Measurements from ENCODE around the gene PATE1. TPM values are rescaled to one million over a fixed set of nuclear protein-coding genes. Genes with fewer than 3 reads are reported as not detected.

PATE1 gene
- polyA plus RNA-seq, 3 donors = not detected

DNA sequence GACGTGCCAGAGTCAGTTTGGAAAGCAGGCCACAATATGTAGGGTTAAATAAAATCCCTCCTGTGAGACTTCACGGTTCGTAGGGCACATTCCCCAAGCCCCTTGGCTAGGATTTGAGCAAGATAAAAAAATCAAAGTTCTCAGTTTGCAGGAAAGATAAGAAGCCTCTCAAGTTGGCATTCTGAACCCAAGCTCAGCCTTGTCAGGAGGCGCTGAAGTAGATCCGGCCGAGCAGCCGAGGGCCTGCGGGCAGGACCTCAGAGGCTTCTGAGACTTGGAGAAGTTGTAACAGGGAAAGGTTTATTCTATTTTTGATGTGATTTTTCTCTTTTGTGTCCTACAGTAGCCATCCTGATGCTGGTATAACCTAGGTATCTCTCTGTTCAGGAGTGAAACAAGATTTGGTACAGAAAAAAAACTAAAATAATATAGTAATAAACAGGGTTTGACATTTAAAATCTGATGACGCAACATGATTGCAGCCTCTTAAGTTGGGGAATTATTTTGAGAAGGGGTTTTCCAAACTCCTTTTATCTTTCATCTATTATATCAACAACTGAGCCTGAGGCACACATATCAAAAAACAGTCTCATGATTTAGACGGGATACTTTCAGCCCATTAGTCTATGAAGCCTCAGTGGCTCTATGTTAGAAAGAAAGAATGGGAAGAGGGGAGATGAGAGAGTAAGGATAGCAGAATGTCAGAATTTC lies 22.4 kb downstream of the PATE1 start:
- no peak overlapping the region for H2AFZ ChIP-seq (ENCODE audit: insufficient read depth, low read depth, low read length, poor library complexity, severe bottlenecking)
- no peak for DNase-seq
- H3K4me2 ChIP-seq (replicated peaks; ENCODE audit: extremely low read depth, low read length, poor library complexity, severe bottlenecking) = no peak overlapping the region
- H3K4me1 ChIP-seq (ENCODE audit: control insufficient read depth in 1 of 2, insufficient read depth in 2 of 2, low read length in 2 of 2) = no peaks in the 10 kb centered on the region
- no peak overlapping the region for H3K9ac ChIP-seq (ENCODE audit: insufficient read depth, low read length, poor library complexity, severe bottlenecking)
- no peaks in the 10 kb centered on the region for H3K27me3 ChIP-seq (ENCODE audit: control insufficient read depth in 2 of 2, insufficient read depth in 2 of 2, low read length in 2 of 2)
- no peaks in the 10 kb centered on the region for H3K9me3 ChIP-seq (replicated peaks in 1 of 2; ENCODE audit: control insufficient read depth in 1 of 2, insufficient read depth in 1 of 2, low read length in 2 of 2)
- no peak overlapping the region for H3K27ac ChIP-seq (ENCODE audit: low read depth in 1 of 2, low read length in 2 of 2)
- H3K4me3 Mint-ChIP-seq = no peak overlapping the region
- peaks cover 0 to 2% (median 0%) of the 10 kb centered on the region in 7 donors for H3K9me3 Mint-ChIP-seq
- TF ChIP-seq, protein P1, sequence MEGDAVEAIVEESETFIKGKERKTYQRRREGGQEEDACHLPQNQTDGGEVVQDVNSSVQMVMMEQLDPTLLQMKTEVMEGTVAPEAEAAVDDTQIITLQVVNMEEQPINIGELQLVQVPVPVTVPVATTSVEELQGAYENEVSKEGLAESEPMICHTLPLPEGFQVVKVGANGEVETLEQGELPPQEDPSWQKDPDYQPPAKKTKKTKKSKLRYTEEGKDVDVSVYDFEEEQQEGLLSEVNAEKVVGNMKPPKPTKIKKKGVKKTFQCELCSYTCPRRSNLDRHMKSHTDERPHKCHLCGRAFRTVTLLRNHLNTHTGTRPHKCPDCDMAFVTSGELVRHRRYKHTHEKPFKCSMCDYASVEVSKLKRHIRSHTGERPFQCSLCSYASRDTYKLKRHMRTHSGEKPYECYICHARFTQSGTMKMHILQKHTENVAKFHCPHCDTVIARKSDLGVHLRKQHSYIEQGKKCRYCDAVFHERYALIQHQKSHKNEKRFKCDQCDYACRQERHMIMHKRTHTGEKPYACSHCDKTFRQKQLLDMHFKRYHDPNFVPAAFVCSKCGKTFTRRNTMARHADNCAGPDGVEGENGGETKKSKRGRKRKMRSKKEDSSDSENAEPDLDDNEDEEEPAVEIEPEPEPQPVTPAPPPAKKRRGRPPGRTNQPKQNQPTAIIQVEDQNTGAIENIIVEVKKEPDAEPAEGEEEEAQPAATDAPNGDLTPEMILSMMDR (IDR thresholded peaks at IDR 0.05) = no peak
- no peaks in the 10 kb centered on the region for H4K20me1 ChIP-seq (ENCODE audit: insufficient read depth, low read length)
- no peak overlapping the region for H3K4me3 ChIP-seq (replicated peaks in 1 of 3; ENCODE audit: low read depth in 2 of 3, low read length in 3 of 3)
- H3K36me3 Mint-ChIP-seq = no peaks in the 10 kb centered on the region
- H3K36me3 ChIP-seq (replicated peaks in 1 of 2; ENCODE audit: control insufficient read depth in 1 of 2, insufficient read depth in 2 of 2, low read length in 2 of 2) = no peaks in the 10 kb centered on the region
- H3K4me1 Mint-ChIP-seq = no peaks in the 10 kb centered on the region
- H3K27ac Mint-ChIP-seq = no peak overlapping the region
- H3K27me3 Mint-ChIP-seq (ENCODE audit: low read depth in 3 of 3) = peaks cover 0 to 7% (median 2%) of the 10 kb centered on the region in 3 donors
- no peaks in the 10 kb centered on the region for H3K79me2 ChIP-seq (ENCODE audit: insufficient read depth, low read length)
- intact Hi-C loops (cut with micrococcal nuclease) = no loop called here
- whole genome bisulfite sequencing (ENCODE audit: insufficient coverage) = 63% methylated on average over 3 of the region's 10 CpGs

DNA sequence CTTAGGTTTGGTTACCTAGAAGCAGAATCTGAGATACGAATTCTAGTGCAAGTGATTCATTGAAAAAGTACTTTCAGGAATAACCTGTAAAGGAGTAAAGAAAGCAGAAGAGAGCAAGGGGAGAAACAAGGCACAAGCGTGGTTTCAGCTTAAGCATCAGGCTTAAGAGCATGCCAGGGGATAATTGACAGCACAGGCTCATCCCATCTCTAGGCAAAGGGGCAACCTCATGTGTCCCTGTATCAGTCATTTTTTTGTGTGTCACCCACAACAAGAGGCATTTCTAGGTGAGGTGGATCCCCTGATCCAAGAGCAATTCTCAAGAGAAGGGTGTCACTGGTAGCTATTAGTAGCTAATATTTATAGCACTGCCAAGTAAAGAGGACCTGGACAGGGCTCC lies 24.5 kb downstream of the PATE1 start:
- no peak overlapping the region for H3K9ac ChIP-seq (ENCODE audit: insufficient read depth, low read length, poor library complexity, severe bottlenecking)
- no peaks in the 10 kb centered on the region for H3K27me3 ChIP-seq (ENCODE audit: control insufficient read depth in 2 of 2, insufficient read depth in 2 of 2, low read length in 2 of 2)
- no peaks in the 10 kb centered on the region for H3K79me2 ChIP-seq (ENCODE audit: insufficient read depth, low read length)
- intact Hi-C loops (cut with micrococcal nuclease) = no loop called here
- Mint-ChIP-seq H3K4me3 (no peak overlapping the region), H3K36me3 (no peaks in the 10 kb centered on the region), H3K27me3 (ENCODE audit: low read depth in 3 of 3) (peaks cover 0 to 7% (median 2%) of the 10 kb centered on the region in 3 donors), H3K4me1 (no peaks in the 10 kb centered on the region), H3K9me3 (peaks cover 0 to 2% (median 0%) of the 10 kb centered on the region in 7 donors), H3K27ac (no peak overlapping the region)
- H3K4me3 ChIP-seq (replicated peaks in 1 of 3; ENCODE audit: low read depth in 2 of 3, low read length in 3 of 3) = no peak overlapping the region
- no peaks in the 10 kb centered on the region for H3K4me1 ChIP-seq (ENCODE audit: control insufficient read depth in 1 of 2, insufficient read depth in 2 of 2, low read length in 2 of 2)
- H4K20me1 ChIP-seq (ENCODE audit: insufficient read depth, low read length) = no peaks in the 10 kb centered on the region
- no peak overlapping the region for H3K4me2 ChIP-seq (replicated peaks; ENCODE audit: extremely low read depth, low read length, poor library complexity, severe bottlenecking)
- no peak overlapping the region for H3K27ac ChIP-seq (ENCODE audit: low read depth in 1 of 2, low read length in 2 of 2)
- 89% methylated on average over 2 of the region's 2 CpGs for WGBS (ENCODE audit: insufficient coverage)
- no peak overlapping the region for H2AFZ ChIP-seq (ENCODE audit: insufficient read depth, low read depth, low read length, poor library complexity, severe bottlenecking)
- TF ChIP-seq, protein P1 (IDR thresholded peaks at IDR 0.05) = no peak
- no peak for DNase-seq
- H3K36me3 ChIP-seq (replicated peaks in 1 of 2; ENCODE audit: control insufficient read depth in 1 of 2, insufficient read depth in 2 of 2, low read length in 2 of 2) = no peaks in the 10 kb centered on the region
- no peaks in the 10 kb centered on the region for H3K9me3 ChIP-seq (replicated peaks in 1 of 2; ENCODE audit: control insufficient read depth in 1 of 2, insufficient read depth in 1 of 2, low read length in 2 of 2)

Data from CD14-positive monocyte (primary cell).